Liver (tissue), 9 donors: ENCODE results near the gene AGBL4. TPM values are rescaled to one million over a fixed set of nuclear protein-coding genes. Genes with fewer than 3 reads are reported as not detected.

Source experiments
- DNase-seq: peaks from one replicate; pipeline ENCODE4 v3.0.0-alpha.2; 2017; ENCODE audit warnings: low spot score
- H3K27ac ChIP-seq, 2 donors: one replicate each; pipeline ENCODE4 v1.7.0; 2013; ENCODE audit warnings: inconsistent platforms in 2 of 2, low read length in 2 of 2, control low read depth in 1 of 2, low read depth in 1 of 2, mild to moderate bottlenecking in 1 of 2
- H3K27me3 ChIP-seq, 4 donors: one replicate each; pipeline versions ENCODE4 v1.6.1 to v1.7.0; 2013; ENCODE audit warnings: low read length in 3 of 4, inconsistent platforms in 1 of 4, mild to moderate bottlenecking in 1 of 4, moderate library complexity in 1 of 4; ENCODE audit not compliant: control insufficient read depth in 4 of 4, insufficient read depth in 4 of 4
- H3K36me3 ChIP-seq, 4 donors: one replicate each; pipeline versions ENCODE4 v1.6.1 to v1.7.0; 2013; ENCODE audit warnings: low read length in 3 of 4, mild to moderate bottlenecking in 3 of 4, low read depth in 1 of 4, moderate library complexity in 1 of 4; ENCODE audit not compliant: control insufficient read depth in 4 of 4, insufficient read depth in 3 of 4
- H3K4me1 ChIP-seq, 4 donors: one replicate each; pipeline versions ENCODE4 v1.6.1 to v1.7.0; 2013; ENCODE audit warnings: low read length in 3 of 4, mild to moderate bottlenecking in 3 of 4, moderate library complexity in 1 of 4; ENCODE audit not compliant: control insufficient read depth in 4 of 4, insufficient read depth in 4 of 4
- H3K4me3 ChIP-seq, 3 donors: one replicate each; pipeline versions ENCODE4 v1.6.1 to v1.7.0; 2013; ENCODE audit warnings: low read length in 3 of 3, control low read depth in 1 of 3, low read depth in 1 of 3, mild to moderate bottlenecking in 1 of 3
- H3K9ac ChIP-seq, 2 donors: one replicate each; pipeline ENCODE4 v1.7.0; 2013; ENCODE audit warnings: low read length in 2 of 2, mild to moderate bottlenecking in 2 of 2, moderate library complexity in 2 of 2, control low read depth in 1 of 2, low read depth in 1 of 2
- H3K9me3 ChIP-seq, 4 donors: one replicate each; pipeline versions ENCODE4 v1.6.1 to v1.7.0; 2013; ENCODE audit warnings: low read length in 3 of 4; ENCODE audit not compliant: control insufficient read depth in 4 of 4
- EGR1 ChIP-seq, 2 donors: IDR thresholded peaks; 2 replicates each; pipeline ENCODE4 v1.6.1; 2016 to 2018; ENCODE audit warnings: antibody characterized with exemption in 2 of 2, low read depth in 2 of 2
- FOXA1 ChIP-seq: IDR thresholded peaks from 2 replicates; pipeline ENCODE4 v1.6.1; 2016; ENCODE audit warnings: antibody characterized with exemption
- FOXA2 ChIP-seq: IDR thresholded peaks from 2 replicates; pipeline ENCODE4 v1.6.1; 2016; ENCODE audit warnings: antibody characterized with exemption
- GABPA ChIP-seq, 2 donors: IDR thresholded peaks in 1 of 2; conservative IDR thresholded peaks in 1 of 2; 2 replicates each; pipeline ENCODE4 v1.6.1; 2016; ENCODE audit warnings: antibody characterized with exemption in 2 of 2, mild to moderate bottlenecking in 1 of 2, moderate library complexity in 1 of 2
- HNF4A ChIP-seq, 2 donors: conservative IDR thresholded peaks; 2 replicates each; pipeline ENCODE4 v1.6.1; 2016; ENCODE audit warnings: antibody characterized with exemption in 2 of 2, mild to moderate bottlenecking in 2 of 2
- JUND ChIP-seq, 2 donors: IDR thresholded peaks; 2 replicates each; pipeline ENCODE4 v1.6.1; 2016; ENCODE audit warnings: antibody characterized with exemption in 2 of 2
- NR2F2 ChIP-seq: IDR thresholded peaks from 2 replicates; pipeline ENCODE4 v1.6.1; 2016; ENCODE audit warnings: antibody characterized with exemption
- RAD21 ChIP-seq, 2 donors: IDR thresholded peaks; 2 replicates each; pipeline ENCODE4 v1.6.1; 2016; ENCODE audit warnings: antibody characterized with exemption in 2 of 2, mild to moderate bottlenecking in 2 of 2
- RXRA ChIP-seq, 2 donors: IDR thresholded peaks; 2 replicates each; pipeline ENCODE4 v1.6.1; 2017 to 2018; ENCODE audit warnings: antibody characterized with exemption in 2 of 2, mild to moderate bottlenecking in 1 of 2
- SP1 ChIP-seq: IDR thresholded peaks from 2 replicates; pipeline ENCODE4 v1.6.1; 2018; ENCODE audit warnings: antibody characterized with exemption, mild to moderate bottlenecking
- TAF1 ChIP-seq: conservative IDR thresholded peaks from 2 replicates; pipeline ENCODE4 v1.6.1; 2016; ENCODE audit warnings: antibody characterized with exemption, mild to moderate bottlenecking
- YY1 ChIP-seq: IDR thresholded peaks from 2 replicates; pipeline ENCODE4 v1.6.1; 2016; ENCODE audit warnings: antibody characterized with exemption, mild to moderate bottlenecking
- WGBS: extraction: QIAGEN DNeasy Blood & Tissue Kit; methylation state at CpG from one replicate; pipeline ENCODE4 v1.1.7; 2013; 5-methylcytosine and 5-hydroxymethylcytosine counted together
- polyA plus RNA-seq, 2 donors: library from polyadenylated mRNA; stranded (reverse) in 1 of 2; unstranded in 1 of 2; fragments of 200-250 nt in 1 of 2; fragments of >200 nt in 1 of 2; fragmentation: Nextera tagmentation in 1 of 2; extraction: Ambion mirVana in 1 of 2; gene quantifications; one replicate each; pipeline versions ENCODE4 v1.2.1 to v1.2.3, GENCODE V29; 2013 to 2015
- total RNA-seq, 2 donors: library from RNA; depleted of rRNA; stranded (reverse); fragments of >200 nt; gene quantifications; one replicate each; pipeline ENCODE4 v1.2.3, GENCODE V29; 2014
- TF ChIP-seq, protein P1 (sequence below): IDR thresholded peaks from 2 replicates; pipeline ENCODE4 v1.6.1; 2016; ENCODE audit warnings: antibody characterized with exemption
- TF ChIP-seq, protein P2 (sequence below): fragments of 150-350 bp; IDR thresholded peaks from 2 replicates; pipeline ENCODE4 v1.5.1; 2017; ENCODE audit warnings: improper control_type of control experiment, low read depth, low read length; ENCODE audit not compliant: missing input control
- TF ChIP-seq, protein P3 (sequence below): IDR thresholded peaks from 2 replicates; pipeline ENCODE4 v1.6.1; 2016; ENCODE audit warnings: antibody characterized with exemption
- TF ChIP-seq, protein P4 (sequence below): IDR thresholded peaks from 2 replicates; pipeline ENCODE4 v1.6.1; 2016; ENCODE audit warnings: antibody characterized with exemption, mild to moderate bottlenecking
- TF ChIP-seq, protein P5 (sequence below): IDR thresholded peaks from 2 replicates; pipeline ENCODE4 v1.6.1; 2016; ENCODE audit warnings: antibody characterized with exemption
- donor health status: healthy.
- donor health status: healthy.
- donor health status: healthy.
- donor health status: healthy.
- donor health status: healthy.

The AGBL4 gene
- total and polyA plus RNA-seq, 4 donors: 0.75 to 0.76 TPM; not detected in 2

DNA sequence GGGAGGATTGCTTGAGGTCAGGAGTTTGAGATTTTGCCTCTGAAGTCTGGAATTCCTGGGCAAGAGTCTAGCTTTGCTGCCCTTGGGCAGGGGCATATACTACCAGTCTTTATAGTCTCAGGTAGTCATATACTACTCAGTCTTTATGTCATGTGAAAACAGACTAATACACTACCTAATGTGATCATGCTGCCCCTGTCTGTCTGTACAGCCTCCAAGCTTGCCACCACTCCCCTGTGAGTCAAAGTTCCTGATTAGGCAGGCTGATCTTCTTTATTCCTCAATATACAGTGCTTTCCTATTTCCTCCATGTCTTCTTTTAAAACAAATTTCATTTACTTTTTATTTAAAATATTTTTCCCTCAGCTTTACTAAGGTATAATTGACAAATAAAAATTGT is 1141.7 kb downstream of the AGBL4 start:
- DNase-seq: no peak
- H3K9ac ChIP-seq: no peak overlapping the region
- no peak overlapping the region for H3K4me3 ChIP-seq
- no peaks in the 10 kb centered on the region for H3K36me3 ChIP-seq
- no peaks in the 10 kb centered on the region for H3K9me3 ChIP-seq
- peaks cover 0 to 3% (median 0%) of the 10 kb centered on the region in 4 donors for H3K27me3 ChIP-seq
- no peaks in the 10 kb centered on the region for H3K4me1 ChIP-seq
- TF ChIP-seq, protein P1, sequence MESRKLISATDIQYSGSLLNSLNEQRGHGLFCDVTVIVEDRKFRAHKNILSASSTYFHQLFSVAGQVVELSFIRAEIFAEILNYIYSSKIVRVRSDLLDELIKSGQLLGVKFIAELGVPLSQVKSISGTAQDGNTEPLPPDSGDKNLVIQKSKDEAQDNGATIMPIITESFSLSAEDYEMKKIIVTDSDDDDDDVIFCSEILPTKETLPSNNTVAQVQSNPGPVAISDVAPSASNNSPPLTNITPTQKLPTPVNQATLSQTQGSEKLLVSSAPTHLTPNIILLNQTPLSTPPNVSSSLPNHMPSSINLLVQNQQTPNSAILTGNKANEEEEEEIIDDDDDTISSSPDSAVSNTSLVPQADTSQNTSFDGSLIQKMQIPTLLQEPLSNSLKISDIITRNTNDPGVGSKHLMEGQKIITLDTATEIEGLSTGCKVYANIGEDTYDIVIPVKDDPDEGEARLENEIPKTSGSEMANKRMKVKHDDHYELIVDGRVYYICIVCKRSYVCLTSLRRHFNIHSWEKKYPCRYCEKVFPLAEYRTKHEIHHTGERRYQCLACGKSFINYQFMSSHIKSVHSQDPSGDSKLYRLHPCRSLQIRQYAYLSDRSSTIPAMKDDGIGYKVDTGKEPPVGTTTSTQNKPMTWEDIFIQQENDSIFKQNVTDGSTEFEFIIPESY: no peak
- TF ChIP-seq, protein P2, sequence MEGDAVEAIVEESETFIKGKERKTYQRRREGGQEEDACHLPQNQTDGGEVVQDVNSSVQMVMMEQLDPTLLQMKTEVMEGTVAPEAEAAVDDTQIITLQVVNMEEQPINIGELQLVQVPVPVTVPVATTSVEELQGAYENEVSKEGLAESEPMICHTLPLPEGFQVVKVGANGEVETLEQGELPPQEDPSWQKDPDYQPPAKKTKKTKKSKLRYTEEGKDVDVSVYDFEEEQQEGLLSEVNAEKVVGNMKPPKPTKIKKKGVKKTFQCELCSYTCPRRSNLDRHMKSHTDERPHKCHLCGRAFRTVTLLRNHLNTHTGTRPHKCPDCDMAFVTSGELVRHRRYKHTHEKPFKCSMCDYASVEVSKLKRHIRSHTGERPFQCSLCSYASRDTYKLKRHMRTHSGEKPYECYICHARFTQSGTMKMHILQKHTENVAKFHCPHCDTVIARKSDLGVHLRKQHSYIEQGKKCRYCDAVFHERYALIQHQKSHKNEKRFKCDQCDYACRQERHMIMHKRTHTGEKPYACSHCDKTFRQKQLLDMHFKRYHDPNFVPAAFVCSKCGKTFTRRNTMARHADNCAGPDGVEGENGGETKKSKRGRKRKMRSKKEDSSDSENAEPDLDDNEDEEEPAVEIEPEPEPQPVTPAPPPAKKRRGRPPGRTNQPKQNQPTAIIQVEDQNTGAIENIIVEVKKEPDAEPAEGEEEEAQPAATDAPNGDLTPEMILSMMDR: no peak
- TF ChIP-seq NR2F2: no peak
- no peak for TF ChIP-seq JUND (IDR thresholded peaks at IDR 0.05)
- TF ChIP-seq, protein P3, sequence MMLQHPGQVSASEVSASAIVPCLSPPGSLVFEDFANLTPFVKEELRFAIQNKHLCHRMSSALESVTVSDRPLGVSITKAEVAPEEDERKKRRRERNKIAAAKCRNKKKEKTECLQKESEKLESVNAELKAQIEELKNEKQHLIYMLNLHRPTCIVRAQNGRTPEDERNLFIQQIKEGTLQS: no peak
- H3K27ac ChIP-seq: no peak overlapping the region

DNA sequence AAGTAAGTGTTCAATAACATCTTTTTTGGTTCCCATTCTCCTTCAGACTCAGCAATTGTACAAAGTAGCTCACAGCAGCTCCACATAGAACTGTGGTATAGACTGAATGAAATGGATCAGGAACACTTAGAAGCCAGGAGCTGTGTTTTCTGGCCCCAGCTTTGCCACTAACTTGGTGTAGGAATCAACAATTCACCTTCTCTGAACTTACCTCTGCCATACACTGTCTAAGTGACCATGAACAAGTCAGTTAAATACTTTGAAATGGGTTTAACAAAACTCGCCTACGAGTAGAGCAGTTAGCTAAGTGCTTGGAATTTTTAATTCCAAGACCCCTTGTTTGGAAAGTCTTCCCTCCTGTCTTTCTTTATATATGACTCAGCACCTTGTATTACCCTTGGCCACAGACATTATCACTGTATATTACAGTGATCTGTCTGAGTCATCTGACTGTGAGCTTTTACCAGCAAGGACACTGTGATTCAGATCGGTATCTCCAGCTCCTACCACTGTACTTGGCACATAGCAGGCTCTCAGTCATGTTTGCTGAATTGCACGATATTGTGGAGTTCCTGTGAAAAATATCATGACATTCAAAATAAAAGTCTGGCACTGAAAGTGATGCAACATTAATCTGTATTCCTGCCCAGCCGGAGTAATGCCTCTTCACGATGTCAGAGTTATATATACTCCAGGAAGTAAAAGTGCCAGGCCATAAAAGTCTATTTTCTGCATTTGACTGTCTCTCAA is 1145.4 kb downstream of the AGBL4 start:
- no peaks in the 10 kb centered on the region for H3K9me3 ChIP-seq
- WGBS: 70% methylated on average over 6 of the region's 6 CpGs
- DNase-seq: no peak
- no peaks in the 10 kb centered on the region for H3K4me1 ChIP-seq
- TF ChIP-seq FOXA2 (no peak), EGR1 (IDR thresholded peaks at IDR 0.05; ENCODE audit: low read depth in 2 of 2) (no peak), SP1 (no peak), YY1 (no peak), GABPA (IDR thresholded peaks at IDR 0.05 in 1 of 2, conservative IDR thresholded peaks at IDR 0.05 in 1 of 2) (no peak), HNF4A (conservative IDR thresholded peaks at IDR 0.05) (no peak), RAD21 (IDR thresholded peaks at IDR 0.05) (no peak), FOXA1 (no peak), JUND (IDR thresholded peaks at IDR 0.05) (no peak), NR2F2 (no peak), TAF1 (no peak), RXRA (IDR thresholded peaks at IDR 0.05) (no peak)
- TF ChIP-seq, protein P4, sequence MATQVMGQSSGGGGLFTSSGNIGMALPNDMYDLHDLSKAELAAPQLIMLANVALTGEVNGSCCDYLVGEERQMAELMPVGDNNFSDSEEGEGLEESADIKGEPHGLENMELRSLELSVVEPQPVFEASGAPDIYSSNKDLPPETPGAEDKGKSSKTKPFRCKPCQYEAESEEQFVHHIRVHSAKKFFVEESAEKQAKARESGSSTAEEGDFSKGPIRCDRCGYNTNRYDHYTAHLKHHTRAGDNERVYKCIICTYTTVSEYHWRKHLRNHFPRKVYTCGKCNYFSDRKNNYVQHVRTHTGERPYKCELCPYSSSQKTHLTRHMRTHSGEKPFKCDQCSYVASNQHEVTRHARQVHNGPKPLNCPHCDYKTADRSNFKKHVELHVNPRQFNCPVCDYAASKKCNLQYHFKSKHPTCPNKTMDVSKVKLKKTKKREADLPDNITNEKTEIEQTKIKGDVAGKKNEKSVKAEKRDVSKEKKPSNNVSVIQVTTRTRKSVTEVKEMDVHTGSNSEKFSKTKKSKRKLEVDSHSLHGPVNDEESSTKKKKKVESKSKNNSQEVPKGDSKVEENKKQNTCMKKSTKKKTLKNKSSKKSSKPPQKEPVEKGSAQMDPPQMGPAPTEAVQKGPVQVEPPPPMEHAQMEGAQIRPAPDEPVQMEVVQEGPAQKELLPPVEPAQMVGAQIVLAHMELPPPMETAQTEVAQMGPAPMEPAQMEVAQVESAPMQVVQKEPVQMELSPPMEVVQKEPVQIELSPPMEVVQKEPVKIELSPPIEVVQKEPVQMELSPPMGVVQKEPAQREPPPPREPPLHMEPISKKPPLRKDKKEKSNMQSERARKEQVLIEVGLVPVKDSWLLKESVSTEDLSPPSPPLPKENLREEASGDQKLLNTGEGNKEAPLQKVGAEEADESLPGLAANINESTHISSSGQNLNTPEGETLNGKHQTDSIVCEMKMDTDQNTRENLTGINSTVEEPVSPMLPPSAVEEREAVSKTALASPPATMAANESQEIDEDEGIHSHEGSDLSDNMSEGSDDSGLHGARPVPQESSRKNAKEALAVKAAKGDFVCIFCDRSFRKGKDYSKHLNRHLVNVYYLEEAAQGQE: no peak
- TF ChIP-seq, protein P1: no peak
- TF ChIP-seq, protein P3: no peak
- TF ChIP-seq, protein P2: no peak
- TF ChIP-seq, protein P5, sequence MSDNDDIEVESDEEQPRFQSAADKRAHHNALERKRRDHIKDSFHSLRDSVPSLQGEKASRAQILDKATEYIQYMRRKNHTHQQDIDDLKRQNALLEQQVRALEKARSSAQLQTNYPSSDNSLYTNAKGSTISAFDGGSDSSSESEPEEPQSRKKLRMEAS: no peak
- no peaks in the 10 kb centered on the region for H3K36me3 ChIP-seq
- no peak overlapping the region for H3K4me3 ChIP-seq
- H3K27me3 ChIP-seq: peaks cover 0 to 3% (median 0%) of the 10 kb centered on the region in 4 donors
- no peak overlapping the region for H3K9ac ChIP-seq
- no peak overlapping the region for H3K27ac ChIP-seq
